Tibial nerve (tissue), 4 donors: Measurements from ENCODE around the gene ELK3. TPM values are rescaled to one million over a fixed set of nuclear protein-coding genes. Genes with fewer than 3 reads are reported as not detected.

Experiments used
- DNase-seq, 2 donors: peaks; one replicate each; pipeline ENCODE4 v3.0.0-alpha.2; 2019; ENCODE audit warnings: low spot score in 2 of 2
- H3K27ac ChIP-seq, 4 donors: fragments of 200-600 bp; sonication (generic) in 3 of 4; one replicate each; pipeline ENCODE4 v1.5.1; 2017 to 2019; ENCODE audit warnings: mild to moderate bottlenecking in 1 of 4
- H3K27me3 ChIP-seq, 2 donors: fragments of 200-600 bp; sonication (generic) in 1 of 2; one replicate each; pipeline versions ENCODE4 v1.5.1 to v1.6.0; 2017 to 2019
- H3K36me3 ChIP-seq, 3 donors: fragments of 200-600 bp; sonication (generic); one replicate each; pipeline ENCODE4 v1.5.1; 2018 to 2019
- H3K4me1 ChIP-seq, 4 donors: fragments of 200-600 bp; sonication (generic) in 3 of 4; one replicate each; pipeline ENCODE4 v1.5.1; 2017 to 2019
- H3K4me3 ChIP-seq, 4 donors: fragments of 200-600 bp; sonication (generic) in 3 of 4; one replicate each; pipeline ENCODE4 v1.5.1; 2017 to 2019; ENCODE audit warnings: mild to moderate bottlenecking in 1 of 4, moderate library complexity in 1 of 4
- H3K9me3 ChIP-seq, 4 donors: fragments of 200-600 bp; sonication (generic) in 3 of 4; one replicate each; pipeline ENCODE4 v1.5.1; 2017 to 2019
- CTCF ChIP-seq, 5 experiments: fragments of 200-600 bp in 3 of 5; fragments of 450-650 bp in 2 of 5; sonication (generic) in 3 of 5; IDR thresholded peaks; one replicate each; pipeline ENCODE4 v1.5.1; 2016 to 2019; ENCODE audit warnings: antibody characterized with exemption in 5 of 5, mild to moderate bottlenecking in 3 of 5, moderate library complexity in 2 of 5
- EP300 ChIP-seq, 2 donors: sonication (generic); formaldehyde crosslinking; IDR thresholded peaks; one replicate each; pipeline ENCODE4 v1.6.1; 2017; ENCODE audit warnings: antibody characterized with exemption in 2 of 2, mild to moderate bottlenecking in 1 of 2
- POLR2A ChIP-seq, 2 donors: fragments of 450-650 bp; IDR thresholded peaks; one replicate each; pipeline ENCODE4 v1.6.1; 2017; ENCODE audit warnings: antibody characterized with exemption in 2 of 2, mild to moderate bottlenecking in 2 of 2, moderate library complexity in 2 of 2
- WGBS, 2 donors: methylation state at CpG; one replicate each; pipeline ENCODE4 v1.1.5; 2018; 5-methylcytosine and 5-hydroxymethylcytosine counted together
- total RNA-seq, 4 donors: library from RNA; depleted of rRNA; stranded (reverse); fragments of >200 nt; gene quantifications; one replicate each; pipeline ENCODE4 v1.1.0, GENCODE V29; 2016

The ELK3 gene
- total RNA-seq, 4 donors from 2014 or later = 9.4 to 28.6 (median 17.7) TPM

GRCh38 chr12:96260644-96261043, 66.5 kb downstream of the ELK3 start:
- H3K9me3 ChIP-seq = no peaks in the 10 kb centered on the region
- H3K27ac ChIP-seq = no peak overlapping the region
- no peak overlapping the region for H3K4me3 ChIP-seq
- DNase-seq = no peak
- no peaks in the 10 kb centered on the region for H3K27me3 ChIP-seq
- no peak for TF ChIP-seq POLR2A (IDR thresholded peaks at IDR 0.05)
- TF ChIP-seq EP300 (IDR thresholded peaks at IDR 0.05) = no peak
- TF ChIP-seq CTCF (IDR thresholded peaks at IDR 0.05) = no peak
- H3K36me3 ChIP-seq = peaks cover 0 to 50% (median 0%) of the 10 kb centered on the region in 3 donors
- peaks cover 0 to 15% (median 6%) of the 10 kb centered on the region in 4 donors for H3K4me1 ChIP-seq
- 87 to 96% methylated on average over 3 of the region's 3 CpGs for WGBS, 2 donors

GRCh38 chr12:96261557-96261956, 67.4 kb downstream of the ELK3 start:
- Histone ChIP-seq H3K9me3 (no peaks in the 10 kb centered on the region), H3K36me3 (peaks cover 0 to 50% (median 0%) of the 10 kb centered on the region in 3 donors), H3K4me3 (no peak overlapping the region), H3K27me3 (no peaks in the 10 kb centered on the region), H3K27ac (no peak overlapping the region), H3K4me1 (peaks cover 0 to 15% (median 6%) of the 10 kb centered on the region in 4 donors)
- TF ChIP-seq POLR2A (IDR thresholded peaks at IDR 0.05) (no peak), EP300 (IDR thresholded peaks at IDR 0.05) (no peak), CTCF (IDR thresholded peaks at IDR 0.05) (no peak)
- DNase-seq = no peak
- WGBS, 2 donors = 98% methylated on average over 5 of the region's 5 CpGs

- H3K36me3 ChIP-seq = peaks cover 0 to 57% (median 0%) of the 10 kb centered on the region in 3 donors
- no peak overlapping the region for H3K4me3 ChIP-seq
- H3K27ac ChIP-seq = no peak overlapping the region
- H3K9me3 ChIP-seq = no peaks in the 10 kb centered on the region
- TF ChIP-seq CTCF (IDR thresholded peaks at IDR 0.05) (no peak), EP300 (IDR thresholded peaks at IDR 0.05) (no peak), POLR2A (IDR thresholded peaks at IDR 0.05) (no peak)
- no peaks in the 10 kb centered on the region for H3K27me3 ChIP-seq
- 74 to 80% methylated on average over 11 of the region's 11 CpGs for WGBS, 2 donors
- no peak for DNase-seq
- peaks cover 0 to 6% (median 1%) of the 10 kb centered on the region in 4 donors for H3K4me1 ChIP-seq
Observed at GRCh38 chr12:96263449-96263902, 69.3 kb downstream of the ELK3 start.

- no peak for DNase-seq
- TF ChIP-seq POLR2A (IDR thresholded peaks at IDR 0.05) = no peak
- TF ChIP-seq EP300 (IDR thresholded peaks at IDR 0.05) = no peak
- TF ChIP-seq CTCF (IDR thresholded peaks at IDR 0.05) = no peak
- H3K27ac ChIP-seq = no peak overlapping the region
- H3K9me3 ChIP-seq = no peaks in the 10 kb centered on the region
- H3K4me1 ChIP-seq = no peaks in the 10 kb centered on the region
- H3K4me3 ChIP-seq = no peak overlapping the region
- 91 to 97% methylated on average over 2 of the region's 2 CpGs for WGBS, 2 donors
- H3K36me3 ChIP-seq = peaks cover 0 to 65% (median 0%) of the 10 kb centered on the region in 3 donors
- no peaks in the 10 kb centered on the region for H3K27me3 ChIP-seq
Observed at GRCh38 chr12:96265400-96265799, 71.2 kb downstream of the ELK3 start.

- WGBS, 2 donors = 90 to 98% methylated on average over 1 of the region's 1 CpG
- Histone ChIP-seq H3K27me3 (no peaks in the 10 kb centered on the region), H3K4me1 (no peaks in the 10 kb centered on the region), H3K27ac (no peak overlapping the region), H3K4me3 (no peak overlapping the region), H3K9me3 (no peaks in the 10 kb centered on the region), H3K36me3 (peaks cover 0 to 65% (median 0%) of the 10 kb centered on the region in 3 donors)
- TF ChIP-seq POLR2A (IDR thresholded peaks at IDR 0.05) (no peak), EP300 (IDR thresholded peaks at IDR 0.05) (no peak), CTCF (IDR thresholded peaks at IDR 0.05) (no peak)
- no peak for DNase-seq
Observed at GRCh38 chr12:96265836-96266235, 71.7 kb downstream of the ELK3 start.
